Transverse colon (tissue), 4 donors: ENCODE results near the gene DHCR7. TPM values are rescaled to one million over a fixed set of nuclear protein-coding genes. Genes with fewer than 3 reads are reported as not detected.

Experiments
- DNase-seq: peaks from one replicate; pipeline ENCODE4 v3.0.0-alpha.2; 2019
- H3K27ac ChIP-seq, 4 donors: fragments of 200-600 bp; sonication (generic); 2 replicates each; pipeline ENCODE4 v1.5.1; 2016 to 2018; ENCODE audit warnings: inconsistent platforms in 4 of 4
- H3K27me3 ChIP-seq: fragments of 200-600 bp; sonication (generic); 2 replicates; pipeline ENCODE4 v1.5.1; 2017; ENCODE audit warnings: inconsistent platforms
- H3K36me3 ChIP-seq, 4 donors: fragments of 200-600 bp; sonication (generic); 2 replicates each; pipeline ENCODE4 v1.5.1; 2017 to 2019; ENCODE audit warnings: inconsistent platforms in 4 of 4
- H3K4me1 ChIP-seq, 4 donors: fragments of 200-600 bp; sonication (generic); 2 replicates each; pipeline ENCODE4 v1.5.1; 2017 to 2020; ENCODE audit warnings: inconsistent platforms in 4 of 4
- H3K4me3 ChIP-seq, 4 donors: fragments of 200-600 bp; sonication (generic); 1 replicate in 1 of 4; 2 replicates in 3 of 4; pipeline versions ENCODE4 v1.5.1 to v1.6.1; 2017 to 2019; ENCODE audit warnings: inconsistent platforms in 4 of 4
- H3K9me3 ChIP-seq, 2 donors: fragments of 200-600 bp; sonication (generic); 2 replicates each; pipeline ENCODE4 v1.5.1; 2017 to 2019; ENCODE audit warnings: inconsistent platforms in 2 of 2
- EP300 ChIP-seq: sonication (generic); formaldehyde crosslinking; IDR thresholded peaks from one replicate; pipeline ENCODE4 v1.6.1; 2017; ENCODE audit warnings: antibody characterized with exemption, low read depth
- POLR2A ChIP-seq: fragments of 450-650 bp; IDR thresholded peaks from one replicate; pipeline ENCODE4 v1.6.1; 2016; ENCODE audit warnings: antibody characterized with exemption, mild to moderate bottlenecking, moderate library complexity
- POLR2AphosphoS5 ChIP-seq, 3 donors: sonication (generic); formaldehyde crosslinking; IDR thresholded peaks; one replicate each; pipeline ENCODE4 v1.6.1; 2016; ENCODE audit warnings: antibody characterized with exemption in 3 of 3
- WGBS, 2 donors: methylation state at CpG; one replicate each; pipeline ENCODE4 v1.1.5; 2018; ENCODE audit warnings: low coverage in 1 of 2; 5-methylcytosine and 5-hydroxymethylcytosine counted together
- in situ Hi-C, 4 donors: fragments of 200-750 bp; cut with MboI; loops; one replicate each; pipeline versions ENCODE4 v1.15.0 to v1.15.1; 2017; ENCODE audit warnings: low sequenced_read_pairs in 3 of 4, low pct_ligation_motif_present in 1 of 4, low pct_unique_long_range_greater_than_20kb in 1 of 4
- intact Hi-C: fragments of 100-400 bp; cut with DNase I; formaldehyde crosslinking; loops from one replicate; pipeline ENCODE4 v1.15.1; 2023; ENCODE audit warnings: low total_unique reads
- total RNA-seq, 4 donors: library from RNA; depleted of rRNA; stranded (reverse); fragments of >200 nt; gene quantifications; one replicate each; pipeline ENCODE4 v1.1.0, GENCODE V29; 2016
- TF ChIP-seq, protein P1 (sequence below), 5 experiments: fragments of 200-600 bp in 3 of 5; fragments of 450-650 bp in 2 of 5; sonication (generic) in 3 of 5; IDR thresholded peaks; 1 replicate in 2 of 5; 2 replicates in 3 of 5; pipeline ENCODE4 v1.5.1; 2016 to 2017; ENCODE audit warnings: antibody characterized with exemption in 5 of 5, inconsistent platforms in 3 of 5, mild to moderate bottlenecking in 2 of 5, moderate library complexity in 1 of 5

The DHCR7 gene
- total RNA-seq, 4 donors from 2014 or later, result 5.6 to 76.7 (median 31.5) TPM

DNA sequence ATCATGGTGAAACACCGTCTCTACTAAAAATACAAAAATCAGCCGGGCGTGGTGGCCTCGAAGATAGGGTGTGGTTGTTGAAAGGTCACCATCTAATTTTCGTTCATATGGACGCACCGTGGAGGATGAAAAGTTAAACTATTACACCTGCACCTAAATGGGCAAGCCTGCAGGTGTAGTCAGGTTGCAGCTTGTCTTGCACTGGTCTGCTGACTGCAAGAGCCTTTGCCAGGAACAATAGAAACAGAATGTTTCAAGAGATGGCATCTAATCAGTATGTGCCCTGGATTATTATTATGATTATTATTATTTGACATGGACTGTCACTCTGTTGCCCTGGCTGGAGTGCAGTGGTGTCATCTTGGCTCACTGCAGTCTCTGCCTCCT is 5.7 kb upstream of the DHCR7 start:
- TF ChIP-seq POLR2AphosphoS5 (IDR thresholded peaks at IDR 0.05) (no peak), POLR2A (no peak), EP300 (no peak)
- TF ChIP-seq, protein P1, sequence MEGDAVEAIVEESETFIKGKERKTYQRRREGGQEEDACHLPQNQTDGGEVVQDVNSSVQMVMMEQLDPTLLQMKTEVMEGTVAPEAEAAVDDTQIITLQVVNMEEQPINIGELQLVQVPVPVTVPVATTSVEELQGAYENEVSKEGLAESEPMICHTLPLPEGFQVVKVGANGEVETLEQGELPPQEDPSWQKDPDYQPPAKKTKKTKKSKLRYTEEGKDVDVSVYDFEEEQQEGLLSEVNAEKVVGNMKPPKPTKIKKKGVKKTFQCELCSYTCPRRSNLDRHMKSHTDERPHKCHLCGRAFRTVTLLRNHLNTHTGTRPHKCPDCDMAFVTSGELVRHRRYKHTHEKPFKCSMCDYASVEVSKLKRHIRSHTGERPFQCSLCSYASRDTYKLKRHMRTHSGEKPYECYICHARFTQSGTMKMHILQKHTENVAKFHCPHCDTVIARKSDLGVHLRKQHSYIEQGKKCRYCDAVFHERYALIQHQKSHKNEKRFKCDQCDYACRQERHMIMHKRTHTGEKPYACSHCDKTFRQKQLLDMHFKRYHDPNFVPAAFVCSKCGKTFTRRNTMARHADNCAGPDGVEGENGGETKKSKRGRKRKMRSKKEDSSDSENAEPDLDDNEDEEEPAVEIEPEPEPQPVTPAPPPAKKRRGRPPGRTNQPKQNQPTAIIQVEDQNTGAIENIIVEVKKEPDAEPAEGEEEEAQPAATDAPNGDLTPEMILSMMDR (IDR thresholded peaks at IDR 0.05), result no peak
- intact Hi-C loops (no loop called here), in situ Hi-C loops (no loop called here)
- H3K27ac ChIP-seq, result peak overlapping the region; percentile 89 to 91 (median 90)
- H3K4me3 ChIP-seq, result peak overlapping the region; percentile 65 to 90 (median 79)
- H3K36me3 ChIP-seq, result peaks cover 0 to 38% (median 18%) of the 10 kb centered on the region in 4 donors
- no peak for DNase-seq
- H3K4me1 ChIP-seq, result peaks cover 15 to 35% (median 28%) of the 10 kb centered on the region in 4 donors
- 31% methylated on average over 7 of the region's 7 CpGs; no CpG with 5 or more reads in 1 of the 2 donors for WGBS, 2 donors
- H3K9me3 ChIP-seq, result no peaks in the 10 kb centered on the region
- H3K27me3 ChIP-seq, result no peaks in the 10 kb centered on the region

DNA sequence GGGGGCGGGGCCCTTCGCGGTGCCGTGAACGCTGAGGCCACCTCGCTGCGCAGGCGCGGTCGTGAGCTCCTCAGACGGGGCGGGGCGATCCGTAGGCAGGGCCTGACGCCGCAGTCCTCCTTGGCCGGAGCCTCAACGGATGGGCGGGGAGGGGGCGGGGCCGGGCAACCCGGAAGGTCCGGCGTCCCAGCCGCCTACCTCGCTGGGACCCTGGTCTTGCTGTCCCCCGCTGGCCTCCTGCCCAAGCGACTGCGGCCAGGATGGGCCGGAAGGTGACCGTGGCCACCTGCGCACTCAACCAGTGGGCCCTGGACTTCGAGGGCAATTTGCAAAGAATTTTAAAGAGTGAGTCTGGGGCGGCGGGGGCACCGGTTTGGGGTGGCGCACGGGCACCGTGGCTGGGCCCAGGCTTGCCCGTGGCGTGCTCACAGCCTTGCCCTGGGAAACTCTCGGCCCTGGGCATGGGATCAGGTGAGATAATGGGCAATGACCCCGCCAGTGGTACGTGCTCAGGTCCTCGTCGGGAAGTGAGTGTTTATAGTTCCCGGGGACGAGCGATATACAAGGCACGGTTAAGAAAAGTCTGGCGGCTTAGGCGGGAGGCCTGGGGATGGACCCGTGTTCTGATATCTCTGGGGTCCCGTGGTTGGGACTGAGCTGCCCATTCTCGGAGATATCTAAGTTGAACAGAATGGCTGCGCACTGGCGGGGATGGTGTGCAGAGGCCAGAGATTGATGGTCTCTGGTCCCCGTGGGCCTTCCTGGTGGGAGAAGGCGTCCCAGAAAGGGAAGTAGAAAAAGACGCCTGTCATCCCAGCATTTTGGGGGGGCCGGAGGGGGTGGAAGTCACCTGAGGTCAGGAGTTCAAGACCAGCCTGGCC is 5.1 kb upstream of the DHCR7 start, which contains the start of gene NADSYN1:
Gene NADSYN1 (plus strand): TSS at position 167 of the 881 bp plus-strand sequence. CDS start 94 bp downstream, at position 261.
- peaks cover 0 to 33% (median 15%) of the 10 kb centered on the region in 4 donors for H3K36me3 ChIP-seq
- peaks cover 15 to 38% (median 30%) of the 10 kb centered on the region in 4 donors for H3K4me1 ChIP-seq
- H3K27ac ChIP-seq, result peak within 1 kb of the TSS; percentile 89 to 91 (median 90)
- intact Hi-C loops, result no loop called here
- peak; percentile 99 for DNase-seq
- in situ Hi-C loops, result no loop called here
- TF ChIP-seq POLR2AphosphoS5 (IDR thresholded peaks at IDR 0.05) (peak; percentile 48 to 92 (median 89)), POLR2A (peak; percentile 88)
- TF ChIP-seq, protein P1 (IDR thresholded peaks at IDR 0.05), result no peak
- H3K4me3 ChIP-seq, result peak within 1 kb of the TSS; percentile 65 to 90 (median 79)
- WGBS, 2 donors, result 1% methylated on average over 40 of the region's 61 CpGs; no CpG with 5 or more reads in 1 of the 2 donors
- H3K27me3 ChIP-seq, result no peaks in the 10 kb centered on the region
- no peaks in the 10 kb centered on the region for H3K9me3 ChIP-seq

DNA sequence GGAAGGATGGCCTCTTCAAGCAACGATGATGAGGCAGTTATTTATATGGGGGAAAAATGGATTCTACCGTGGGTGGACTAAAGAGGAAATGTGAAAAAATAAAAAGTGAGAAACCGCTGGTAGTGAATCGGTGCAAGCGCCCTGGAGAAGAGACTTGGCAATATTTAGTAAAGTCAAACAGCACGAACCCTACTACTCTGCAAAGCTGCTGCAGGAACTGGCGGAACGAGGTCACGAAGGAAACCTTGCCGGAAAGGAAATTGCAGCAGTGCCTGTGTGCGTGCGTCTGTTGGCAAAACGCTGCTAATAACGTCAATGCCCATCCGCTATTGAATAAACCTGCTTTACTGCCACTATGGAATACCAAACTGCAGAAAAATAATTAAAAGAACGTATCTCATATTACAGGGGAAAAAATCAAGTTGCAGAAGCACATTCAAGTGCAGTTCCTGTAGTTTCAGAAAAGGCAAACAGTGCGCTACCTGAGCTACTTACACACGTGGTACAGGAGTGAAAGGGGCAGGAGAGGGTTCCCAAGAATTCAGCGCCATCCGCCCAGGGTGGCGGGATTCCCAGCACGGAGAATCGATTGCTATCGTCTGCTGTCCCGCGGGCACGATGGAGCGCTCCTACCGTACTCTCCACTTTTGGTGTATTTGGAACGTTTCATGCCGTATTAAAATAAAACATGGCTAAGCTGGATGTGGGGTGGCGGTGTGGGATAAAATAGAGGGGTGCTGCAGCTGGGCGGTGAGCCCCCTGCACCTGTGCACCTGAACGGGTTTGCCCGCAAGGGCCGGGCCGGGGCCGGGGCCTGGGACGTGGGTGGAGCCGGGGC is 4.2 kb upstream of the DHCR7 start:
- no peaks in the 10 kb centered on the region for H3K9me3 ChIP-seq
- H3K4me3 ChIP-seq, result peak overlapping the region; percentile 52 to 90 (median 76)
- peak overlapping the region; percentile 89 to 91 (median 90) for H3K27ac ChIP-seq
- H3K4me1 ChIP-seq, result peaks cover 18 to 45% (median 36%) of the 10 kb centered on the region in 4 donors
- TF ChIP-seq POLR2AphosphoS5 (IDR thresholded peaks at IDR 0.05), result peak; percentile 6 to 38 (median 17)
- no peak for TF ChIP-seq POLR2A
- 1 to 7% methylated on average over 16 to 40 of the region's 40 CpGs for WGBS, 2 donors
- intact Hi-C loops, result no loop called here
- peak; percentile 71 for DNase-seq
- no peaks in the 10 kb centered on the region for H3K27me3 ChIP-seq
- H3K36me3 ChIP-seq, result peaks cover 0 to 25% (median 11%) of the 10 kb centered on the region in 4 donors
- in situ Hi-C loops, result no loop called here

DNA sequence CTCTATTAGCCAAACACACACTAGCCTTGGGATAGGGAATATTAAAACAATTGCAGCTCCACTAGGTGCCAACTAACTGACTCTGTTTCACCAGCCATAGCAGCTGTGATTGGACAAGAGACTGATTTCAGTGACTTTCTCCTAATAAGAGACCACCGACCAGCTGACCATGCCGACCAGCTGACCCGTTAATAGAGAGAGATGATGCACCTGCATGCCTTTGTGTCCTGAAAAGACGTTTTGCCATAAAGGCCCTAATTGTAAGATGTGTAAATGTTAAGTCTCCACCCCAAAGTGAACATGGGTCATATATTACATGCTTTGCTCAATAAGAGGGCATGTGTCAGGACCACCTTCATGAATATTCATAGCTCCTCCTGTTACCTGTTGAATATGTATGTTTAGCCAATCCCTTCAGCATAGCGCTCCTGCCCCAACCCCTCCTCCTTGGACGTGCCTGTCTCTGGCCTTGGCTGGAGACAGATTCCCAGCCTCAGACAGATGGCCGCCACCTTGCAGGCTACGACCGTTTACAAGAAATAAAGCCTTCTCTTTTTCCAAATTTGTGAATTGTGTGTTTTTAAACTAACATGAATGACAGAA is 3.5 kb upstream of the DHCR7 start:
- WGBS, 2 donors, result 30 to 48% methylated on average over 5 to 9 of the region's 9 CpGs
- H3K36me3 ChIP-seq, result peaks cover 0 to 17% (median 7%) of the 10 kb centered on the region in 4 donors
- in situ Hi-C loops (no loop called here), intact Hi-C loops (no loop called here)
- H3K27ac ChIP-seq, result peak overlapping the region; percentile 89 to 91 (median 90)
- peak; percentile 46 for DNase-seq
- H3K4me1 ChIP-seq, result peaks cover 21 to 46% (median 39%) of the 10 kb centered on the region in 4 donors
- H3K27me3 ChIP-seq, result no peaks in the 10 kb centered on the region
- TF ChIP-seq POLR2AphosphoS5 (IDR thresholded peaks at IDR 0.05), result peak in 1 of 3 donors; percentile 4
- no peak for TF ChIP-seq EP300
- TF ChIP-seq POLR2A, result peak; percentile 25
- TF ChIP-seq, protein P1 (IDR thresholded peaks at IDR 0.05), result no peak
- H3K4me3 ChIP-seq, result peak overlapping the region in 3 of 4 donors; percentile 65 to 90 (median 88)
- no peaks in the 10 kb centered on the region for H3K9me3 ChIP-seq
